Stimulated activated memory B cell treated with anti-CD40 and anti-IgM and Interleukin-4, amounts not matched to agents 10 μg/mL and 1 μg/mL and 100 μg/mL, for 72 hours (primary cell): ENCODE results near the gene LSP1.
"Not testable (repeated sequence)": the region's sequence is repeated elsewhere in the genome, so short reads cannot be mapped to it uniquely, and the experiment has no call there.

Source experiments
- ATAC-seq: fragments of 150-1000 bp; cut with Tn5 transposase; 2 replicates; pipeline ENCODE4 v1.10.0; 2021
- H3K27ac Mint-ChIP-seq: one replicate; pipeline ENCODE4 v1.8.0; 2022; ENCODE audit warnings: mild to moderate bottlenecking, mixed read lengths
- H3K27me3 Mint-ChIP-seq: one replicate; pipeline ENCODE4 v1.8.0; 2022; ENCODE audit warnings: mixed read lengths
- H3K36me3 Mint-ChIP-seq: one replicate; pipeline ENCODE4 v1.8.0; 2022; ENCODE audit warnings: mixed read lengths
- H3K4me1 Mint-ChIP-seq: one replicate; pipeline ENCODE4 v1.8.0; 2022; ENCODE audit warnings: mixed read lengths
- H3K4me3 Mint-ChIP-seq: one replicate; pipeline ENCODE4 v1.8.0; 2022; ENCODE audit warnings: mild to moderate bottlenecking, moderate library complexity, mixed read lengths
- H3K9me3 Mint-ChIP-seq: one replicate; pipeline ENCODE4 v1.8.0; 2022; ENCODE audit warnings: mixed read lengths

LSP1 gene

DNA sequence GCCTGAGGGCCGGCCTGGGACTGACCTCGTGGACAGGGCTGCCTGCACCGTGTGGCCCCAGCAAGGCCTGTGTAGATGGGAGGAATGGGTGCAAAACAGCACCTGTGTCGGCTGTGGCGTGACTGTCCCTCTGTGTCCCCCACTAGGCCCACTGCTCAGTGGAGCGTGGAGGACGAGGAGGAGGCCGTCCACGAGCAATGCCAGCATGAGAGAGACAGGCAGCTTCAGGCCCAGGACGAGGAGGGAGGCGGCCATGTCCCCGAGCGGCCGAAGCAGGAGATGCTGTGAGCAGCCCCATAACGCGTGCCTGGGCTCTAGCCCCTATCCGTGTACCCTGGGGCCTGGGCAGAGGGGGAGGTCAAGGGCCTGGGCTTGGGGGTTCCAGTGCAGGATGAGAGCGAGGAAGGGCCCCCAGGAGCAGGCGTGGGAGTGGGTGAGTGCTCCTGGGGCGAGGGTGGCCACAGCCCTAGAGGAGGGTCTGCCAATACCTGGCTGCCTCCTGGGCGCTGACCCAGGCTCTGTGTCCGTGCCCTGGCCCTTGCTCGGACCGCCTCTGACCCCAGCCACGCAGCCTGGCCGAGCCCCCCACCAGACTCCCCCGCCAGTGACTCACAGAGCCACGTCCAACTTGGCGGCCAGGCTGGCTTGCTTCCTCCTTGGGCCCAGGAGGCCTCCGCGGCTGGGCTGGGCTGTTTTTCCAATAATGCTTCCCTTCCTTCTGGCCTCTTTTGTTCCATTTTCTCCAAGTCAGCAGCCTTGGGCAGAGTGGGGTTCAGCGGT lies 27.2 kb downstream of the LSP1 start:
- no peaks in the 10 kb centered on the region for H3K27me3 Mint-ChIP-seq
- H3K27ac Mint-ChIP-seq, result peak overlapping the region; percentile 67
- peaks cover 5% of the 10 kb centered on the region for H3K36me3 Mint-ChIP-seq
- H3K4me3 Mint-ChIP-seq, result peak overlapping the region; percentile 19
- no peak for ATAC-seq
- H3K4me1 Mint-ChIP-seq, result peaks cover 66% of the 10 kb centered on the region
- no peaks in the 10 kb centered on the region for H3K9me3 Mint-ChIP-seq

DNA sequence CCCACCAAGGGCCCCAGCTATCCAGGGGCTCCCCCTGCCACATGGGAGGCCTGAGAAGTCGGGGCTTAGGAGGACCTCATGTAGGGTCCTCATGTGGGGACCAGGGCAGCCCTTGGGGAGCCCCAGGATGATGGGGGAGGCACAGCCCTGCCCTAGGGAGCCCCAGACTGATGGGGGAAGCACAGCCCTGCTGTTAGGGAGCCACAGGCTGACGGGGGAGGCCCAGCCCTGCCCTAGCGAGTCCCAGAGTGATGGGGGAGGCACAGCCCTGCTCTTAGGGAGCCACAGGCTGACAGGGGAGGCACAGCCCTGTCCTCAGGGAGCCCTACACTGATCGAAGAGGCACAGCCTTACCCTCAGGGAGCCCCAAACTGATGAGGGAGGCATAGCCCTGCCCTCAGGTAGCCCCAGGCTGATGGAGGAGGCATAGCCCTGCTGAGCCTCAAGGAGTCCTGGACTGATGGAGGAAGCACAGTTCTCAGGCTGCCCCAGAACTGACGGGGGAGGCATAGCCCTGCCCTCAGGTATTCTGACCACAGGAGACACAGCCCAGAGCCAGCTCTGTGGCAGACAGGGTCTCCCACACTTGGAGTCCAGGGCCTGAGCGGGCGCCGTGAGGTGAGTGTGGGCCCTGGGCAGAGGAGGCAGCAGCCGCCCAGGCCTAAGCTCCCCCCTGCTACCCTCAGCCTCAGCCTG lies 28.0 kb downstream of the LSP1 start:
- no peak for ATAC-seq
- Mint-ChIP-seq H3K27ac (peak overlapping the region; percentile 67), H3K4me3 (peak overlapping the region; percentile 19), H3K9me3 (no peaks in the 10 kb centered on the region), H3K36me3 (peaks cover 5% of the 10 kb centered on the region), H3K4me1 (peaks cover 58% of the 10 kb centered on the region), H3K27me3 (no peaks in the 10 kb centered on the region)

GRCh38 chr11:1881442-1882264 lies 28.8 kb downstream of the LSP1 start:
- peak; percentile 63 for ATAC-seq
- Mint-ChIP-seq H3K27ac (peak overlapping the region; percentile 67), H3K9me3 (no peaks in the 10 kb centered on the region), H3K4me1 (peaks cover 51% of the 10 kb centered on the region), H3K27me3 (no peaks in the 10 kb centered on the region), H3K4me3 (no peak overlapping the region), H3K36me3 (peaks cover 5% of the 10 kb centered on the region)

DNA sequence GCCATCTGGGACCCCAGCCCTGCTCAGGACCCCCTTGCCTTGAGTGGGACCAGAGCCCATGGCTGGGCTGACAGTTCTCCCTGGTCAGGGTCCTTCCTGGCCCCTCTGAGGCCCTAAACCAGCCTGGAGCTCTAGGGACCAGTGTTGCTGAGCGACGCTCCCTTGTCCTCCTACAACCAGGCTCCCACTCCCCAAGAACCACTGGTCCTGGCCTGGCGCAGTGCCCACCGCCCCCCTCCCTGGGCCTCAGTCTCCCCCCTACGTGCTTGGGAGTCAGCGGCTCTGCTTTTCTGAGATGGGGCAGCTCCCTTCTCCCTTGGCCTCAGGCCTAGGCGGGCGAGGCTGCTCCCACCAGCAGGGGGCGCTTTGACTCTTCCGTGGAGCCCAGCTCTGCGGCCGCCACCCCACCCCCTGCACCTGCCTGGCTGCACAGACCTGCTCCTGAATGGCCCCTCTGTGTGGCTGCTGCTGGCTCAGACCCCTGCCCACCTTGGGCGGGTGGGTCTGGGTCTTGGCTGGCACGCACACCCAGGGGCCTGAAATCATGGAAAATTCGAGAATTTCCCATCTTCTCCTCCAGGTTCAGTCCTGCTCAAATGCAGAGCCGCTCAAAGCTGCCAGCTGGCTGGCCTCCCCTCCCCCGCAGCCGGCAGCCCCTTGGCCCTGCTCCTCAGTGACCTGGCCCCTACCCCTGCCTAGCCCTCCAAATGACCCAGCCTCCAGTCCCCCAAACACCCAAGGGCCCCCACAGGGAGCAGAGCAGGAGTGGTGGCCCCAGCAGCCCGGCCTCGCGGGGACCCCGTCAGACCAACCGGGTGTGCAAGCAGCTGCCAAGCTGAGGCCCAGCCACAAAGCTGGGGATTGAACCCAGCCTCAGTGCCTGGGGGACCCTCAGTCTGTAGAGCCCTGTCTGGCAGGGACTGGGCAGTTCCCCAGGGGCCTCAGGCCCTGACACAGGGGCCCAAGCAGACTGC lies 29.7 kb downstream of the LSP1 start:
- Mint-ChIP-seq H3K36me3 (peaks cover 5% of the 10 kb centered on the region), H3K4me3 (no peak overlapping the region), H3K27ac (no peak overlapping the region), H3K27me3 (no peaks in the 10 kb centered on the region), H3K9me3 (no peaks in the 10 kb centered on the region), H3K4me1 (peaks cover 46% of the 10 kb centered on the region)
- peak; percentile 86 for ATAC-seq

- no peak overlapping the region for H3K27ac Mint-ChIP-seq
- H3K4me1 Mint-ChIP-seq, result peaks cover 37% of the 10 kb centered on the region
- peaks cover 10% of the 10 kb centered on the region for H3K36me3 Mint-ChIP-seq
- H3K27me3 Mint-ChIP-seq, result no peaks in the 10 kb centered on the region
- ATAC-seq, result no peak
- no peaks in the 10 kb centered on the region for H3K9me3 Mint-ChIP-seq
- no peak overlapping the region for H3K4me3 Mint-ChIP-seq
Measured at GRCh38 chr11:1883346-1884302, 30.7 kb downstream of the LSP1 start.

DNA sequence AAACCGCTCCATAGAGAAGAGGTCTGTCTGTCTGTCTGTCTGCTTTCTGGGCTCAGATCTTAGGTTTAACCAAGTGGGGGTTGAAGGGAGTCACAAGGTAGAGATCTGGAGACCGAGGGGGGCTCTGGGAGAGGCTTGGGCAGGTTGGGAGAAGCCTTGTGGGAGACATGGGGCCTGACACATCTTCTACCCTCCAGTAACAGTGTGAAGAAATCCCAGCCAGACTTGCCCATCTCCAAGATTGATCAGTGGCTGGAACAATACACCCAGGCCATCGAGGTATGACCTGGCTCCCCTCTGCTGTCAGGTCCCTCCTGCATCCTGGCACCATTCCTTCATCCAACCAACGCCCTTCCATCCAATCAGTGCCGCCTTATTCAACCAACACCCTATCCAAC lies 31.4 kb downstream of the LSP1 start:
- H3K27me3 Mint-ChIP-seq, result no peaks in the 10 kb centered on the region
- H3K27ac Mint-ChIP-seq, result no peak overlapping the region
- no peak overlapping the region for H3K4me3 Mint-ChIP-seq
- H3K4me1 Mint-ChIP-seq, result peaks cover 35% of the 10 kb centered on the region
- ATAC-seq, result no peak
- no peaks in the 10 kb centered on the region for H3K9me3 Mint-ChIP-seq
- H3K36me3 Mint-ChIP-seq, result peaks cover 15% of the 10 kb centered on the region

GRCh38 chr11:1886551-1886950 lies 33.7 kb downstream of the LSP1 start:
- not testable (repeated sequence) for ATAC-seq, H3K36me3 Mint-ChIP-seq, H3K4me3 Mint-ChIP-seq, H3K27ac Mint-ChIP-seq, H3K27me3 Mint-ChIP-seq, H3K9me3 Mint-ChIP-seq
- H3K4me1 Mint-ChIP-seq, result peaks cover 15% of the 10 kb centered on the region

DNA sequence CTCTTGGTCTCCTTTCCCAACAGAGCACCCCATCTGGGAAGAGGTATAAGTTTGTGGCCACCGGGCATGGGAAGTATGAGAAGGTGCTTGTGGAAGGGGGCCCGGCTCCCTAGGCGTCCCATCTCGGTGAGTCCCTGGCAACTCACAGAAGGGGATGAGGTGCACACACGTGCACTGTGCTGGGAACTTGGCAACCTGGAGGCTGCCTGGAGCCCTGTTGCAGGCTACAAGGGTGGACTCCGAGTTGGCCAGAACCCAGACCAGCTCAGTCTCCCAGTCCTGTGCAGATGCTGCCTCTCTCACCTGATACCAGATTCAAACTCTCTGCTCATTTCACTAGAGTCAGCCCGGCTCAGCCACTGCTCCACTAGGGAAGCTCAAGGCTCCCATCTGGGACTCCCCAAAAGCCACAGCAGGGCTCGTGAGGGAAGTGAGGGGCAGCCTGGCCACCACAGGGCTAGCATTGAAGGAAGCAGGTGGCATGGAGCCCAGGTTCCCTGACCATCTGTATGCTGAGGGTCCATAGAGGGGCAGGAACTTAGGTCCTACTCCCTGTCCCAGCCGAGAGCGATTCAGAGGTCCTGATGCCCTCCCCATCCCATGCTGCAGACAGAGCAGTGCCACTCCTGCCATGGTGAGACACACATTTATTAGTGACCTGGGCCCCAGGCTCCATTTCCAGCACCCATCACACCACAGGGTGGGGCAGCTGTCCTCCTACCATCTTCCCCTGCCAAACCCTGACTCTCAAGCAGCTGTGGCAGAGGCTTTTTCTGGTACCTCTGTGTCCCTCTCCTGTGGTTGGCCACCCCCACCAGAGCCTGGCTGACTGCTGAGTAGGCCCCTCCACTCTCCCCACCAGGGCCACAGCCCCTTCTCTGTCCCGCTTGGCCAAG lies 34.8 kb downstream of the LSP1 start:
- Mint-ChIP-seq H3K9me3 (peaks cover 4% of the 10 kb centered on the region), H3K4me1 (peaks cover 12% of the 10 kb centered on the region), H3K27ac (no peak overlapping the region), H3K27me3 (no peaks in the 10 kb centered on the region), H3K4me3 (no peak overlapping the region), H3K36me3 (peaks cover 10% of the 10 kb centered on the region)
- no peak for ATAC-seq

- Mint-ChIP-seq H3K4me3 (no peak overlapping the region), H3K27me3 (no peaks in the 10 kb centered on the region), H3K9me3 (peaks cover 8% of the 10 kb centered on the region), H3K36me3 (peaks cover 10% of the 10 kb centered on the region), H3K4me1 (peaks cover 18% of the 10 kb centered on the region), H3K27ac (no peak overlapping the region)
- ATAC-seq, result no peak
Measured at GRCh38 chr11:1888347-1888753, 35.5 kb downstream of the LSP1 start.

DNA sequence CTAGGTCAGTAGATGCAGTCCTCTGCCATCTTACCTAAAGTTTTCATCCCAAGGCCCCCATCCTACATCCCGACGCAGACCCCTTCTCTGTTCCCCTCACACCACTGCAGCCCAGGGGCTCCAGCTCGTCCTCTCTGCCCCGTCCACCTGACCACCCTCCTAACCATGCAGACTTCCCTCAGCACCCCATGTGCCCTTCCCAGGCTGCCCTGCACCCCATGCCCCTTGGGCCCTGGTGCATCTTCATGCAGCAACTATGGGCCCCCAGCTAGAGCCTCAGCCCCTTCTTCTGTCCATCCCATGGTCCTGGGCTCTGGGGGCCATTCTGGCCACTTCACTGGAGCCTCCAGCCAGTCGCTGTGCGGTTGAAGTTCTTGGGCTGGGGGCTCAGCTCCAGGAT lies 35.9 kb downstream of the LSP1 start:
- Mint-ChIP-seq H3K4me1 (peaks cover 22% of the 10 kb centered on the region), H3K36me3 (peaks cover 10% of the 10 kb centered on the region), H3K27ac (no peak overlapping the region), H3K4me3 (no peak overlapping the region), H3K27me3 (no peaks in the 10 kb centered on the region), H3K9me3 (peaks cover 13% of the 10 kb centered on the region)
- ATAC-seq, result no peak

- Mint-ChIP-seq H3K9me3 (peaks cover 13% of the 10 kb centered on the region), H3K27me3 (no peaks in the 10 kb centered on the region), H3K4me1 (peaks cover 24% of the 10 kb centered on the region), H3K36me3 (peaks cover 10% of the 10 kb centered on the region), H3K4me3 (no peak overlapping the region), H3K27ac (no peak overlapping the region)
- ATAC-seq, result peak; percentile 26
Measured at GRCh38 chr11:1889224-1889930, 36.5 kb downstream of the LSP1 start.
